Measurements from ENCODE around the gene DNASE1L1.

- TF ChIP-seq CTCF (IDR thresholded peaks at IDR 0.05), result no peak
- no peak for TF ChIP-seq POLR2A (IDR thresholded peaks at IDR 0.05)
These were observed 48.8 kb downstream of the DNASE1L1 start for GRCh38 chrX:154360155-154360713.

All from thyroid gland (tissue), 4 donors.